ENCODE results near the gene FARS2. TPM values are rescaled to one million over a fixed set of nuclear protein-coding genes. Genes with fewer than 3 reads are reported as not detected.
A peak's percentile ranks its signal among the peaks of the same experiment; 100 is the strongest.

FARS2 gene
- polyA plus RNA-seq, 1 of the 3 experiments (the other 2 are of a cell fraction), result 12.5 TPM

DNA sequence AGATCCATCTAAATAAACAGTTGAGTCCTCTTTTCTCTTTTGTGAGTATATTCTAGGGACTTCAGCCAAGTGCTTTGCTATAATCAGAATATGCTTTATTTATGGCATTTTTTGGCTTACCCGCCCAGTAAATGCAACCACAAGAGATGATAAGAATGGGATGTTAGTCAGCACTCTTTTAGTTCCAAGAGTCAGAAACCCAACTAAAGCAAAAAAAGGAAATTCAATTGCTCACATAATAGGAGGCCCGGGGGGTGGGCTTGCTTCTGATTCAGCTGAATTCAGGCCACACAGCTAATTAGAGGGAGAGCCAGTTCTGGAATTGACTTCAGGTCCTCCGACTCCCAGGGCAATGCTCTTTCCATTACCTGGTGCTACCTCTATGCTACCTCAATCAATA lies 250.6 kb downstream of the FARS2 start (continued):
- TF ChIP-seq, protein P1, sequence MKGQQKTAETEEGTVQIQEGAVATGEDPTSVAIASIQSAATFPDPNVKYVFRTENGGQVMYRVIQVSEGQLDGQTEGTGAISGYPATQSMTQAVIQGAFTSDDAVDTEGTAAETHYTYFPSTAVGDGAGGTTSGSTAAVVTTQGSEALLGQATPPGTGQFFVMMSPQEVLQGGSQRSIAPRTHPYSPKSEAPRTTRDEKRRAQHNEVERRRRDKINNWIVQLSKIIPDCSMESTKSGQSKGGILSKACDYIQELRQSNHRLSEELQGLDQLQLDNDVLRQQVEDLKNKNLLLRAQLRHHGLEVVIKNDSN (IDR thresholded peaks at IDR 0.05; ENCODE audit: borderline replicate concordance, low read depth), result no peak
- TF ChIP-seq FOXJ3 (CRISPR knock-in tag; IDR thresholded peaks at IDR 0.05), result no peak
- TF ChIP-seq MEF2A (IDR thresholded peaks at IDR 0.05; ENCODE audit: borderline replicate concordance, low read depth), result peak; percentile 63; the same call in 1 of the 2 replicates
- TF ChIP-seq TAF1 (IDR thresholded peaks at IDR 0.05; ENCODE audit: borderline replicate concordance, low read depth, low read length), result no peak
- TF ChIP-seq, protein P2, sequence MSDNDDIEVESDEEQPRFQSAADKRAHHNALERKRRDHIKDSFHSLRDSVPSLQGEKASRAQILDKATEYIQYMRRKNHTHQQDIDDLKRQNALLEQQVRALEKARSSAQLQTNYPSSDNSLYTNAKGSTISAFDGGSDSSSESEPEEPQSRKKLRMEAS (IDR thresholded peaks at IDR 0.05; ENCODE audit: low read depth), result no peak
- TF ChIP-seq GATA2 (CRISPR knock-in tag; IDR thresholded peaks at IDR 0.05), result no peak
- no peak for TF ChIP-seq EZH2phosphoT487 (IDR thresholded peaks at IDR 0.05; ENCODE audit: borderline replicate concordance, low read depth)
- no peak for TF ChIP-seq SIN3A (IDR thresholded peaks at IDR 0.05; ENCODE audit: borderline replicate concordance, low read depth, low read length)

DNA sequence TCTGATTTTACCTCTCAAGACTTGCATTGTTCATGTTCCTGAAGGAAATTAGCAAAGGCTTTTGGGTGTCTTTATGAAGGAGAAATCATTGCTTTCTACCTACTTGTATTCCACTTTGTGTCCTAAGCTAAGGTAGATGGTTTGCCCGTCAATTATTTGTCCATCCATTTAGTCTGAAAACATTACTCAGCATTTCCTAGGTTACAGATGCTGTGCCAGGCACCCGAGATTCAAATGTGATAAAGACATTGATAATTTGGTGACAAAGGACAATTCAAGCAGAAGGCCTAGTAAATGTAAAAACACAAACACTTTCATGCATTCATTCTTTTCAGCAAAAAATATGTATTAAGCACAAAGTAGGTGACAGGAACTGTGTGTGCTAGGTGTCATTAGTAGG lies 251.1 kb downstream of the FARS2 start:
- Histone ChIP-seq H3K27ac (ENCODE audit: low read depth in 2 of 2, low read length in 1 of 2) (peak overlapping the region; percentile 43 to 56; a peak in 3 of 4 replicates), H3K4me3 (ENCODE audit: low read depth in 2 of 2, low read length in 1 of 2) (no peak overlapping the region), H3K4me2 (peak overlapping the region; percentile 52; the same call in 1 of the 2 replicates), H3K9me2 (no peaks in the 10 kb centered on the region), H3K79me2 (ENCODE audit: insufficient read depth) (no peaks in the 10 kb centered on the region), H3K9me3 (no peaks in the 10 kb centered on the region), H3K36me3 (replicated peaks in 1 of 2; ENCODE audit: control insufficient read depth in 1 of 2, insufficient read depth in 2 of 2, low read length in 1 of 2) (no peaks in the 10 kb centered on the region), H4K20me1 (ENCODE audit: insufficient read depth) (no peaks in the 10 kb centered on the region), H3F3A (replicated peaks; ENCODE audit: insufficient read depth) (no peaks in the 10 kb centered on the region), H3K27me3 (ENCODE audit: insufficient read depth) (no peaks in the 10 kb centered on the region), H2AFZ (ENCODE audit: low read depth) (no peak overlapping the region), H3K4me1 (ENCODE audit: control insufficient read depth in 1 of 2, insufficient read depth in 2 of 2, low read depth in 1 of 2, low read length in 1 of 2) (peaks cover 2 to 15% of the 10 kb centered on the region in 2 experiments; a peak in 3 of 4 replicates), H3K9ac (no peak overlapping the region)
- WGBS (ENCODE audit: low lambda C conversion rate), result 93% methylated on average over 2 of the region's 2 CpGs
- no peak for DNase-seq
- CTCF ChIA-PET, result no interaction called here
- TF ChIP-seq, protein P3, sequence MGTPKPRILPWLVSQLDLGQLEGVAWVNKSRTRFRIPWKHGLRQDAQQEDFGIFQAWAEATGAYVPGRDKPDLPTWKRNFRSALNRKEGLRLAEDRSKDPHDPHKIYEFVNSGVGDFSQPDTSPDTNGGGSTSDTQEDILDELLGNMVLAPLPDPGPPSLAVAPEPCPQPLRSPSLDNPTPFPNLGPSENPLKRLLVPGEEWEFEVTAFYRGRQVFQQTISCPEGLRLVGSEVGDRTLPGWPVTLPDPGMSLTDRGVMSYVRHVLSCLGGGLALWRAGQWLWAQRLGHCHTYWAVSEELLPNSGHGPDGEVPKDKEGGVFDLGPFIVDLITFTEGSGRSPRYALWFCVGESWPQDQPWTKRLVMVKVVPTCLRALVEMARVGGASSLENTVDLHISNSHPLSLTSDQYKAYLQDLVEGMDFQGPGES (IDR thresholded peaks at IDR 0.05; ENCODE audit: low read depth, low read length), result no peak
- TF ChIP-seq, protein P4, sequence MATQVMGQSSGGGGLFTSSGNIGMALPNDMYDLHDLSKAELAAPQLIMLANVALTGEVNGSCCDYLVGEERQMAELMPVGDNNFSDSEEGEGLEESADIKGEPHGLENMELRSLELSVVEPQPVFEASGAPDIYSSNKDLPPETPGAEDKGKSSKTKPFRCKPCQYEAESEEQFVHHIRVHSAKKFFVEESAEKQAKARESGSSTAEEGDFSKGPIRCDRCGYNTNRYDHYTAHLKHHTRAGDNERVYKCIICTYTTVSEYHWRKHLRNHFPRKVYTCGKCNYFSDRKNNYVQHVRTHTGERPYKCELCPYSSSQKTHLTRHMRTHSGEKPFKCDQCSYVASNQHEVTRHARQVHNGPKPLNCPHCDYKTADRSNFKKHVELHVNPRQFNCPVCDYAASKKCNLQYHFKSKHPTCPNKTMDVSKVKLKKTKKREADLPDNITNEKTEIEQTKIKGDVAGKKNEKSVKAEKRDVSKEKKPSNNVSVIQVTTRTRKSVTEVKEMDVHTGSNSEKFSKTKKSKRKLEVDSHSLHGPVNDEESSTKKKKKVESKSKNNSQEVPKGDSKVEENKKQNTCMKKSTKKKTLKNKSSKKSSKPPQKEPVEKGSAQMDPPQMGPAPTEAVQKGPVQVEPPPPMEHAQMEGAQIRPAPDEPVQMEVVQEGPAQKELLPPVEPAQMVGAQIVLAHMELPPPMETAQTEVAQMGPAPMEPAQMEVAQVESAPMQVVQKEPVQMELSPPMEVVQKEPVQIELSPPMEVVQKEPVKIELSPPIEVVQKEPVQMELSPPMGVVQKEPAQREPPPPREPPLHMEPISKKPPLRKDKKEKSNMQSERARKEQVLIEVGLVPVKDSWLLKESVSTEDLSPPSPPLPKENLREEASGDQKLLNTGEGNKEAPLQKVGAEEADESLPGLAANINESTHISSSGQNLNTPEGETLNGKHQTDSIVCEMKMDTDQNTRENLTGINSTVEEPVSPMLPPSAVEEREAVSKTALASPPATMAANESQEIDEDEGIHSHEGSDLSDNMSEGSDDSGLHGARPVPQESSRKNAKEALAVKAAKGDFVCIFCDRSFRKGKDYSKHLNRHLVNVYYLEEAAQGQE (IDR thresholded peaks at IDR 0.05; ENCODE audit: low read depth, low read length), result no peak
- TF ChIP-seq RFX5 (IDR thresholded peaks at IDR 0.05; ENCODE audit: low read length), result no peak
- TF ChIP-seq GABPA (IDR thresholded peaks at IDR 0.05; ENCODE audit: low read depth), result no peak
- TF ChIP-seq CHD2 (IDR thresholded peaks at IDR 0.05; ENCODE audit: low read length, partially characterized antibody), result no peak
- no peak for TF ChIP-seq TEAD4 (IDR thresholded peaks at IDR 0.05; ENCODE audit: borderline replicate concordance, insufficient read depth)
- no peak for TF ChIP-seq POLR2AphosphoS5 (IDR thresholded peaks at IDR 0.05; ENCODE audit: low read depth, low read length)
- no peak for TF ChIP-seq GATA2 (CRISPR knock-in tag; IDR thresholded peaks at IDR 0.05)
- TF ChIP-seq MXI1 (IDR thresholded peaks at IDR 0.05; ENCODE audit: low read depth, low read length), result no peak
- TF ChIP-seq FOXM1 (IDR thresholded peaks at IDR 0.05; ENCODE audit: low read depth), result no peak
- TF ChIP-seq RXRA (IDR thresholded peaks at IDR 0.05; ENCODE audit: borderline replicate concordance, low read depth), result no peak
- TF ChIP-seq NFIC (IDR thresholded peaks at IDR 0.05; ENCODE audit: borderline replicate concordance), result no peak
- TF ChIP-seq, protein P1 (IDR thresholded peaks at IDR 0.05; ENCODE audit: borderline replicate concordance, low read depth), result no peak
- POLR2A ChIA-PET, result no interaction called here
